Skin epidermis (tissue), 12 donors: ENCODE measurements around the gene CATSPERZ.

Experiments
- H3K27ac ChIP-seq, 21 experiments: fragments of 200-600 bp; sonication (generic) in 11 of 21; one replicate each; pipeline ENCODE4 v1.5.0; 2020; ENCODE audit warnings: mild to moderate bottlenecking in 3 of 21, inconsistent platforms in 2 of 21, moderate library complexity in 2 of 21
- H3K4me3 ChIP-seq, 7 experiments: fragments of 200-600 bp; sonication (generic) in 2 of 7; one replicate each; pipeline ENCODE4 v1.5.0; 2020; ENCODE audit warnings: inconsistent platforms in 2 of 7, mild to moderate bottlenecking in 2 of 7, moderate library complexity in 1 of 7

The CATSPERZ gene

GRCh38 chr11:64283092-64283491 is 17.1 kb upstream of the CATSPERZ start:
- H3K27ac ChIP-seq, result peak overlapping the region in 8 of 21 experiments; percentile 16 to 97 (median 60)
- H3K4me3 ChIP-seq, result no peak overlapping the region

- peak within 1 kb of the TSS; percentile 62 to 97 (median 96) for H3K27ac ChIP-seq
- peak within 1 kb of the TSS; percentile 55 to 93 (median 66) for H3K4me3 ChIP-seq
Measured at GRCh38 chr11:64284048-64284961, 15.9 kb upstream of the CATSPERZ start, which contains the start of gene BAD. BAD (minus strand) TSS chr11:64284665; CDS start chr11:64284368, 297 bp downstream.

- H3K4me3 ChIP-seq, result peak within 1 kb of the TSS; percentile 55 to 93 (median 66)
- peak within 1 kb of the TSS; percentile 43 to 97 (median 96) for H3K27ac ChIP-seq
Measured at GRCh38 chr11:64284962-64285884, 14.9 kb upstream of the CATSPERZ start, which contains the start of gene GPR137. GPR137 (plus strand) TSS chr11:64285848; CDS start chr11:64286525, 677 bp downstream.

GRCh38 chr11:64285885-64286800 is 14.0 kb upstream of the CATSPERZ start:
- H3K4me3 ChIP-seq, result peak overlapping the region; percentile 55 to 93 (median 66)

GRCh38 chr11:64286801-64287159 is 13.4 kb upstream of the CATSPERZ start:
- Histone ChIP-seq H3K27ac (peak overlapping the region in 2 of 21 experiments; percentile 96 to 97), H3K4me3 (peak overlapping the region in 1 of 7 experiments; percentile 93)

More at GRCh38 chr11:64285885-64286800, 14.0 kb upstream of the CATSPERZ start:
- peak overlapping the region; percentile 15 to 97 (median 96) for H3K27ac ChIP-seq

- H3K27ac ChIP-seq, result no peak overlapping the region
- no peak overlapping the region for H3K4me3 ChIP-seq
Measured at GRCh38 chr11:64287676-64288352, 12.3 kb upstream of the CATSPERZ start.

GRCh38 chr11:64288353-64288750 is 11.8 kb upstream of the CATSPERZ start:
- Histone ChIP-seq H3K27ac (no peak overlapping the region), H3K4me3 (no peak overlapping the region)

GRCh38 chr11:64289002-64289564 is 11.1 kb upstream of the CATSPERZ start:
- Histone ChIP-seq H3K4me3 (no peak overlapping the region), H3K27ac (no peak overlapping the region)

- H3K4me3 ChIP-seq, result no peak overlapping the region
Measured at GRCh38 chr11:64290352-64291261, 9.6 kb upstream of the CATSPERZ start.

GRCh38 chr11:64291262-64291751 is 8.9 kb upstream of the CATSPERZ start, which contains the start of gene KCNK4:
KCNK4 (plus strand) TSS chr11:64291302; CDS start chr11:64293019, 1,717 bp downstream.
- peak within 1 kb of the TSS in 4 of 21 experiments; percentile 1 to 52 (median 20) for H3K27ac ChIP-seq
- peak within 1 kb of the TSS; percentile 11 to 45 (median 25) for H3K4me3 ChIP-seq

More at GRCh38 chr11:64290352-64291261, 9.6 kb upstream of the CATSPERZ start:
- peak overlapping the region in 2 of 21 experiments; percentile 4 to 52 for H3K27ac ChIP-seq

- Histone ChIP-seq H3K27ac (peak overlapping the region in 4 of 21 experiments; percentile 1 to 50 (median 19)), H3K4me3 (peak overlapping the region; percentile 11 to 45 (median 25))
Measured at GRCh38 chr11:64291752-64292459, 8.3 kb upstream of the CATSPERZ start.

- peak overlapping the region in 4 of 21 experiments; percentile 1 to 50 (median 19) for H3K27ac ChIP-seq
- H3K4me3 ChIP-seq, result peak overlapping the region; percentile 11 to 45 (median 25)
Measured at GRCh38 chr11:64292460-64293254, 7.5 kb upstream of the CATSPERZ start.

- Histone ChIP-seq H3K4me3 (no peak overlapping the region), H3K27ac (peak overlapping the region in 4 of 21 experiments; percentile 6 to 53 (median 40))
Measured at GRCh38 chr11:64294774-64295173, 5.4 kb upstream of the CATSPERZ start.

GRCh38 chr11:64295760-64296159 is 4.4 kb upstream of the CATSPERZ start:
- Histone ChIP-seq H3K4me3 (no peak overlapping the region), H3K27ac (peak overlapping the region in 3 of 21 experiments; percentile 26 to 36 (median 36))

GRCh38 chr11:64296236-64296635 is 3.9 kb upstream of the CATSPERZ start:
- peak overlapping the region in 3 of 21 experiments; percentile 26 to 36 (median 36) for H3K27ac ChIP-seq
- no peak overlapping the region for H3K4me3 ChIP-seq
